A549 (cell line): ENCODE results near the gene UPK1A. TPM values are rescaled to one million over a fixed set of nuclear protein-coding genes. Genes with fewer than 3 reads are reported as not detected.

Source experiments
- ATAC-seq, 2 experiments: fragments of 200-7000 bp in 1 of 2; fragments of >200 bp in 1 of 2; cut with Nextera tagmentation in 1 of 2; cut with Tn5 transposase in 1 of 2; 3 replicates each; pipeline versions ENCODE4 v1.8.0 to v1.9.1; 2018 to 2020; ENCODE audit warnings: mild to moderate bottlenecking in 1 of 2, moderate library complexity in 1 of 2
- CTCF ChIA-PET: fragments of 300-600 bp; sonication (Branson Sonifier 250); formaldehyde crosslinking; extraction: SDS; loops from one replicate; lab custom pipeline; 2021; ENCODE audit warnings: antibody characterized with exemption, inconsistent platforms; lab: Yijun Ruan, JAX
- POLR2A ChIA-PET: fragments of 350-600 bp; formaldehyde crosslinking; extraction: SDS; loops from one replicate; lab custom pipeline; 2021; ENCODE audit warnings: antibody characterized with exemption, inconsistent platforms; lab: Yijun Ruan, JAX
- DNase-seq, 2 experiments: peaks; one replicate each; pipeline versions ENCODE4 v3.0.0 to v3.0.0-alpha.2; 2011 to 2016; ENCODE audit warnings: low read depth in 1 of 2, low spot score in 1 of 2
- FAIRE-seq: peaks from 2 replicates; lab custom pipeline; 2011; peaks lifted over from hg19 to GRCh38; lab: Jason Lieb, UNC
- H3K27ac ChIP-seq, 2 experiments: fragments of >200 bp; sonication (Bioruptor Twin); formaldehyde crosslinking; 3 replicates each; pipeline ENCODE4 v1.5.1; 2016 to 2017
- H3K4me1 ChIP-seq: fragments of >200 bp; sonication (Bioruptor Twin); formaldehyde crosslinking; 3 replicates; pipeline ENCODE4 v1.6.1; 2016
- H3K4me2 ChIP-seq: fragments of >200 bp; sonication (Bioruptor Twin); formaldehyde crosslinking; 3 replicates; pipeline ENCODE4 v1.6.1; 2016
- H3K4me3 ChIP-seq: fragments of >200 bp; sonication (Bioruptor Twin); formaldehyde crosslinking; 3 replicates; pipeline ENCODE4 v1.5.1; 2016
- H3K9me3 ChIP-seq: fragments of >200 bp; sonication (Bioruptor Twin); formaldehyde crosslinking; 3 replicates; pipeline ENCODE4 v1.6.1; 2016
- ATOH8 ChIP-seq: fragments of 250-450 bp; sonication (Bioruptor Pico); IDR thresholded peaks from 2 replicates; pipeline ENCODE4 v1.5.0; 2020; ENCODE audit warnings: low read depth, mild to moderate bottlenecking, moderate library complexity
- BCL3 ChIP-seq: fragments of >200 bp; sonication (Bioruptor Twin); formaldehyde crosslinking; IDR thresholded peaks from 3 replicates; pipeline ENCODE4 v1.6.1; 2016
- CHD2 ChIP-seq: fragments of 150-350 bp; IDR thresholded peaks from 2 replicates; pipeline ENCODE4 v1.6.1; 2014; ENCODE audit warnings: low read length; ENCODE audit not compliant: partially characterized antibody
- CHD4 ChIP-seq: fragments of 200-600 bp; sonication (generic); IDR thresholded peaks from 2 replicates; pipeline ENCODE4 v1.6.1; 2016; ENCODE audit warnings: antibody characterized with exemption, mild to moderate bottlenecking, borderline replicate concordance
- EHF ChIP-seq: fragments of 250-450 bp; sonication (Bioruptor Pico); IDR thresholded peaks from 2 replicates; pipeline ENCODE4 v1.5.0; 2020; ENCODE audit warnings: mild to moderate bottlenecking
- EHMT2 ChIP-seq: fragments of 200-600 bp; sonication (generic); IDR thresholded peaks from 2 replicates; pipeline ENCODE4 v1.6.1; 2016; ENCODE audit warnings: antibody characterized with exemption, low read depth, mild to moderate bottlenecking, moderate library complexity
- EP300 ChIP-seq, 2 experiments: fragments of >200 bp; sonication (Bioruptor Twin); formaldehyde crosslinking; IDR thresholded peaks; 2 replicates in 1 of 2; 3 replicates in 1 of 2; pipeline ENCODE4 v1.6.1; 2016 to 2017
- ESRRA ChIP-seq: fragments of 150-350 bp; IDR thresholded peaks from 2 replicates; pipeline ENCODE4 v1.6.1; 2014; ENCODE audit warnings: mild to moderate bottlenecking, low read length, borderline replicate concordance
- FOSL2 ChIP-seq, 2 experiments: fragments of 450-650 bp in 1 of 2; fragments of >200 bp in 1 of 2; sonication (Bioruptor Twin) in 1 of 2; formaldehyde crosslinking; IDR thresholded peaks; 2 replicates each; pipeline versions ENCODE4 v1.5.0 to v1.6.1; 2016 to 2020; ENCODE audit warnings: mild to moderate bottlenecking in 1 of 2, moderate library complexity in 1 of 2
- FOXS1 ChIP-seq: fragments of 250-450 bp; sonication (Bioruptor Pico); IDR thresholded peaks from 2 replicates; pipeline ENCODE4 v1.5.0; 2020; ENCODE audit warnings: mild to moderate bottlenecking, moderate library complexity
- GATA3 ChIP-seq: IDR thresholded peaks from 2 replicates; pipeline ENCODE4 v1.6.1; 2012; ENCODE audit warnings: borderline replicate concordance
- HDAC2 ChIP-seq: fragments of 200-600 bp; sonication (generic); IDR thresholded peaks from 2 replicates; pipeline ENCODE4 v1.6.1; 2016
- JUN ChIP-seq, 2 experiments: fragments of >200 bp; sonication (Bioruptor Twin); formaldehyde crosslinking; IDR thresholded peaks; 2 replicates in 1 of 2; 3 replicates in 1 of 2; pipeline ENCODE4 v1.6.1; 2016 to 2017
- JUNB ChIP-seq: fragments of >200 bp; sonication (Bioruptor Twin); formaldehyde crosslinking; IDR thresholded peaks from 2 replicates; pipeline ENCODE4 v1.6.1; 2016
- MAZ ChIP-seq: fragments of 150-350 bp; IDR thresholded peaks from 2 replicates; pipeline ENCODE4 v1.6.1; 2014; ENCODE audit warnings: antibody characterized with exemption, low read depth, low read length, borderline replicate concordance
- MYC ChIP-seq: IDR thresholded peaks from 2 replicates; pipeline ENCODE4 v1.6.1; 2012; ENCODE audit warnings: mild to moderate bottlenecking, inconsistent platforms, low read length, improper control_type of control experiment, borderline replicate concordance
- NFE2L2 ChIP-seq: fragments of 150-350 bp; conservative IDR thresholded peaks from 2 replicates; pipeline ENCODE4 v1.6.1; 2014; ENCODE audit warnings: low read length
- NR3C1 ChIP-seq: fragments of >200 bp; sonication (Bioruptor Twin); formaldehyde crosslinking; IDR thresholded peaks from 3 replicates; pipeline ENCODE4 v1.6.1; 2017
- PBX3 ChIP-seq: IDR thresholded peaks from 2 replicates; pipeline ENCODE4 v1.6.1; 2012
- POLR2A ChIP-seq: IDR thresholded peaks from 2 replicates; pipeline ENCODE4 v1.6.1; 2012; ENCODE audit warnings: mild to moderate bottlenecking, low read length
- RAD21 ChIP-seq, 2 experiments: fragments of >200 bp in 1 of 2; sonication (Bioruptor Twin) in 1 of 2; formaldehyde crosslinking in 1 of 2; IDR thresholded peaks in 1 of 2; conservative IDR thresholded peaks in 1 of 2; 2 replicates in 1 of 2; 3 replicates in 1 of 2; pipeline ENCODE4 v1.6.1; 2012 to 2018; ENCODE audit warnings: inconsistent platforms in 1 of 2
- RNF2 ChIP-seq: fragments of 200-600 bp; sonication (generic); IDR thresholded peaks from 2 replicates; pipeline ENCODE4 v1.6.1; 2016; ENCODE audit warnings: low read depth, mild to moderate bottlenecking, antibody characterized with exemption, moderate library complexity, borderline replicate concordance
- SMC3 ChIP-seq: fragments of >200 bp; sonication (Bioruptor Twin); formaldehyde crosslinking; IDR thresholded peaks from 3 replicates; pipeline ENCODE4 v1.6.1; 2018; ENCODE audit warnings: inconsistent platforms
- SREBF2 ChIP-seq: fragments of 450-650 bp; IDR thresholded peaks from 2 replicates; pipeline ENCODE4 v1.6.1; 2014; ENCODE audit warnings: mild to moderate bottlenecking, moderate library complexity
- USF2 ChIP-seq: fragments of 450-650 bp; IDR thresholded peaks from 2 replicates; pipeline ENCODE4 v1.6.1; 2014; ENCODE audit warnings: antibody characterized with exemption
- ZFP36 ChIP-seq: fragments of 450-650 bp; IDR thresholded peaks from 2 replicates; pipeline ENCODE4 v1.6.1; 2014; ENCODE audit warnings: borderline replicate concordance; ENCODE audit not compliant: partially characterized antibody
- ZSCAN20 ChIP-seq: fragments of 250-450 bp; sonication (Bioruptor Pico); IDR thresholded peaks from 2 replicates; pipeline ENCODE4 v1.8.0; 2022; ENCODE audit warnings: mild to moderate bottlenecking, moderate library complexity
- WGBS: methylation state at CpG from one replicate; pipeline ENCODE4 v1.1.6; 2017; ENCODE audit errors: missing lambda C conversion rate; 5-methylcytosine and 5-hydroxymethylcytosine counted together
- polyA plus RNA-seq, 4 experiments: library from polyadenylated mRNA; depleted of rRNA in 3 of 4; stranded (reverse); fragments of >200 nt; fragmentation: RNase III in 1 of 4; extraction: RNeasy Plus Mini Kit Qiagen cat#74134 plus additional on column Dnase treatment in 1 of 4; gene quantifications; 2 replicates in 3 of 4; 3 replicates in 1 of 4; pipeline ENCODE4 v1.2.3, GENCODE V29; 2011 to 2017
- TF ChIP-seq, protein P1 (sequence below): IDR thresholded peaks from 2 replicates; pipeline ENCODE4 v1.6.1; 2012; ENCODE audit warnings: low read depth, borderline replicate concordance

UPK1A gene
- polyA plus RNA-seq, 2 of the 4 experiments (the other 2 are of a cell fraction), result 0.44 to 0.78 TPM

- no peak for TF ChIP-seq ATOH8 (CRISPR knock-in tag)
- no peak for TF ChIP-seq FOSL2 (IDR thresholded peaks at IDR 0.05)
- TF ChIP-seq FOSL2 (CRISPR knock-in tag; IDR thresholded peaks at IDR 0.05), result no peak
- no peak for TF ChIP-seq MAZ
- TF ChIP-seq JUN (IDR thresholded peaks at IDR 0.05), result no peak
- no peak for TF ChIP-seq ZSCAN20 (CRISPR knock-in tag)
- no peak for TF ChIP-seq NFE2L2
- no peak for TF ChIP-seq GATA3
- no peak for TF ChIP-seq EHF (CRISPR knock-in tag)
- TF ChIP-seq, protein P1, sequence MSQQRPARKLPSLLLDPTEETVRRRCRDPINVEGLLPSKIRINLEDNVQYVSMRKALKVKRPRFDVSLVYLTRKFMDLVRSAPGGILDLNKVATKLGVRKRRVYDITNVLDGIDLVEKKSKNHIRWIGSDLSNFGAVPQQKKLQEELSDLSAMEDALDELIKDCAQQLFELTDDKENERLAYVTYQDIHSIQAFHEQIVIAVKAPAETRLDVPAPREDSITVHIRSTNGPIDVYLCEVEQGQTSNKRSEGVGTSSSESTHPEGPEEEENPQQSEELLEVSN, result no peak
- TF ChIP-seq PBX3, result no peak
- no peak for TF ChIP-seq SMC3
- TF ChIP-seq CHD2, result no peak
- TF ChIP-seq JUNB, result no peak
- no peak for TF ChIP-seq RNF2
- TF ChIP-seq BCL3, result no peak
- TF ChIP-seq, all 56 proteins: peak for 0
- H3K4me3 ChIP-seq, result no peak overlapping the region
- no peak for DNase-seq
- ChIA-PET CTCF (interaction anchor here (1.1 to 7.7 kb wide), 4 partner anchors 10 to 115 kb away, joined by 4 to 49 read pairs (median 12); partner anchors contain the start of gene COX6B1), POLR2A (interaction anchor here (1.1 kb wide), 1 partner anchor 10 kb away, joined by 3 read pairs; no protein-coding TSS in a partner anchor)
- no peak for ATAC-seq
- H3K4me2 ChIP-seq, result no peak overlapping the region
- no peaks in the 10 kb centered on the region for H3K4me1 ChIP-seq
- H3K9me3 ChIP-seq, result no peaks in the 10 kb centered on the region
- 52% methylated on average over 3 of the region's 3 CpGs for WGBS
- no peak overlapping the region for H3K27ac ChIP-seq
- peak; percentile 78 for FAIRE-seq
Observed at GRCh38 chr19:35663981-35664380, 2.3 kb upstream of the UPK1A start.

- no peak for ATAC-seq
- 89% methylated on average over 24 of the region's 24 CpGs for WGBS
Observed at GRCh38 chr19:35665157-35665556, 1.2 kb upstream of the UPK1A start.

DNA sequence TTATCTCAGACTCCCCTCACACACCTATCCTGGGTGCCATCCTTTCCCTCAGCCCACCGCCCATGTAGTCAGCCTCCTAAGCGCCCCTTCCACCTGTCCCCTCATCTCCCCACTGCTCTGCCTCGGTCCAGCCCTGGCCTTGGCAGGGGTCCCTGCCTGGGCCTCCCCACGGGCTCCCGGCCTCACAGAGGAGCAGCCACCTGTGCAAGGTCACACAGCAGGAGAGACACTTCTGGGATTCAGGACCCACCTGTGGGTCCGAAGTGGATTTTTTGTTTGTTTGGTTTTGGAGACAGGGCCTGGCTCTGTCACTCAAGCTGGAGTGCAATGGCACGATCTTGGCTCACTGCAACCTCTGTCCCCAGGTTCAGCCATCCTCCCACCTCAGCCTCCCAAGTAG is 713 bp upstream of the UPK1A start:
- POLR2A ChIA-PET, result no interaction called here
- 77% methylated on average over 7 of the region's 7 CpGs for WGBS
- FAIRE-seq (no peak), ATAC-seq (no peak), DNase-seq (no peak)
- Histone ChIP-seq H3K4me3 (no peak overlapping the region), H3K4me2 (no peak overlapping the region), H3K9me3 (no peaks in the 10 kb centered on the region), H3K4me1 (no peaks in the 10 kb centered on the region), H3K27ac (no peak overlapping the region)
- CTCF ChIA-PET, result interaction anchor here (1.2 to 1.8 kb wide), 2 partner anchors 9 to 30 kb away, joined by 4 to 9 read pairs; no protein-coding TSS in a partner anchor
- TF ChIP-seq, protein P1, result no peak
- TF ChIP-seq ESRRA (no peak), EP300 (IDR thresholded peaks at IDR 0.05) (no peak), SREBF2 (no peak), FOXS1 (CRISPR knock-in tag) (no peak), BCL3 (no peak), RAD21 (conservative IDR thresholded peaks at IDR 0.05 in 1 of 2, IDR thresholded peaks at IDR 0.05 in 1 of 2) (no peak), CHD4 (no peak), POLR2A (no peak), EHMT2 (no peak), USF2 (no peak), NR3C1 (no peak), ZFP36 (no peak)

More at GRCh38 chr19:35665157-35665556, 1.2 kb upstream of the UPK1A start:
- no peak for DNase-seq
- no peak overlapping the region for H3K27ac ChIP-seq
- FAIRE-seq, result no peak
- no peaks in the 10 kb centered on the region for H3K4me1 ChIP-seq
- TF ChIP-seq RNF2 (no peak), NFE2L2 (no peak), SREBF2 (no peak), MYC (no peak), CHD4 (no peak), NR3C1 (no peak), HDAC2 (no peak), JUN (IDR thresholded peaks at IDR 0.05) (no peak)
- no peak overlapping the region for H3K4me2 ChIP-seq
- H3K9me3 ChIP-seq, result no peaks in the 10 kb centered on the region
- POLR2A ChIA-PET, result no interaction called here
- H3K4me3 ChIP-seq, result no peak overlapping the region
- CTCF ChIA-PET, result interaction anchor here (1.6 to 5.8 kb wide), 2 partner anchors 25 to 116 kb away, joined by 4 to 21 read pairs; no protein-coding TSS in a partner anchor
